Cardiac septum (tissue), 1 donor: ENCODE results near the gene PITPNC1. TPM values are rescaled to one million over a fixed set of nuclear protein-coding genes. Genes with fewer than 3 reads are reported as not detected.
"Not testable (repeated sequence)": the region's sequence is repeated elsewhere in the genome, so short reads cannot be mapped to it uniquely, and the experiment has no call there.

ENCODE experiments used
- DNase-seq: peaks from one replicate; pipeline ENCODE4 v3.0.0-alpha.2; 2020; ENCODE audit warnings: low spot score
- intact Hi-C: fragments of 100-400 bp; cut with DNase I; formaldehyde crosslinking; loops from one replicate; pipeline ENCODE4 v1.14.0; 2022
- total RNA-seq: library from RNA; stranded (reverse); fragmentation: NEBNext Ultra II Directional; extraction: Animal tissue kit (Norgen Biotek cat#: 25700); gene quantifications from one replicate; pipeline ENCODE4 v1.2.1, GENCODE V29; 2021
- donor health status: DM: no; HTN: no; CAD: no.

PITPNC1 gene
- total RNA-seq, 1 donor from 2014 or later: 12.5 TPM

DNA sequence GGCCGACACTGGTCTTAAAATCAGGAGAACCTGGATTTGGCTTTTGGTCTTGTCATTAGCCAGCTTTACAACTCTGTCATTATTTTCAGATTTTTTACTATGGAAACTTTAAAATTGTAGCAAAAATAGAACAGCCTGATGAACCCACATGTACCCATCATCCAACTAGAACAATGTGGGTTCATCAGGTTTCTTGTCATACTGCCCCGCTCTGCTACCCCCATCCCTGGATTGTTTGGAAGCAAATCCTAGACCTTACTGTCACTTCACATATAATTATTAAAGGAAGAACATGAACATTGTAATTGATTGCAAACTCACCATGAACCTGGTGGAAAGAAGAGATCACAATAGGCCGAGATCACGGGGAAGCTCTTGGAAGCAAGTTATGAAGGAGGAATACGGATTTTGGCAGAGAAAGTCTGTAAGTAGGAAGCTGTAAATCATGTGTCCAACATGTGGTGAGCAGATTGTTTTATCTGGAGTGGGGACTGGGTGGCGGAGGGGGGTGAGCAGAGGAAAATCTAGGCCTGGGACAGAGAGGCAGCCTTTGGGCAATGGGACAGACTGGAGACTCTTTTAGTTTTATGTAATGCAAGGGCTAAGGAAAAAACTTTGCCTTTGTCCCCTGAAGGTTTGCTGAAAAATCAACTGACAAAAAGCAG lies 67.0 kb downstream of the PITPNC1 start:
- DNase-seq: no peak
- intact Hi-C loops: loop anchor here (5.0 kb wide), 1 partner anchor 67 kb away; the partner anchor contains the start of gene PITPNC1

DNA sequence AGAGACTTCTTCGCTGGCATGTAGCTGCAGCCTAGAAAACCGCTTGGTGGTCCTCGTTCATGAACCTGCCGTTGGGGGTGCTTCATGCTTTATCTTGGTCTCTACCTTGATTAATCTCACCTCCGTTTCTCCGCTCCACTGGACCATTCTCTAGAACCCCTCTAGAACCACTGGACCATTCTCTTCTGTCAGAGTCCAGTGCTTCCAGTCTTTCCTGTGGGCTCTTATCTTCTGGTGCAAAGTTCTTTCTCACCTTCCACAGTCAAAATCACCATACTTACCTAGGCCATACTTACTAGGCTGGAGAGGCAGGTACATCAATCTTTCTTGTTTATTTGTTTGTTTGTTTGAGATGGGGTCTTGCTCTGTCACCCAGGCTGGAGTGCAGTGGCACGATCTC lies 71.4 kb downstream of the PITPNC1 start:
- no peak for DNase-seq
- intact Hi-C loops: no loop called here

DNA sequence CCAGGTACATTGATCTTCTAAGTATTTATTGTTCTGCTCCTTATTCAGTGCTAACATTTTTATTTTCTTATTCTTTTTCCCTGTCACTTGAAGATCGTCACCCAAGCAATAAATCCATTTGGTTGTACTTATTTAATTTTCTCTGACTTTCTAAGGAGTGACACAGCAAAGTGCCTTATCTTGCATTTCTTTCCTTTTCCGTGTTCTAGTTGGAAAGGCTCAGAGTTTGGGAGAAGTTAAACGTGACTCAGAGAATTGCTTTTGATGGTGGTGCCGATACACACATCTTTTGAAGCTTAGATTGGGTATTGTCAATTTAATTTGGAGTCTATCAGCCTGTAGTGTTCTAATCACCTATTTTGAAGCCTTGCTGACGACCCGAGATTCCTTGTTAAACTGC lies 72.0 kb downstream of the PITPNC1 start:
- no peak for DNase-seq
- intact Hi-C loops: no loop called here

DNA sequence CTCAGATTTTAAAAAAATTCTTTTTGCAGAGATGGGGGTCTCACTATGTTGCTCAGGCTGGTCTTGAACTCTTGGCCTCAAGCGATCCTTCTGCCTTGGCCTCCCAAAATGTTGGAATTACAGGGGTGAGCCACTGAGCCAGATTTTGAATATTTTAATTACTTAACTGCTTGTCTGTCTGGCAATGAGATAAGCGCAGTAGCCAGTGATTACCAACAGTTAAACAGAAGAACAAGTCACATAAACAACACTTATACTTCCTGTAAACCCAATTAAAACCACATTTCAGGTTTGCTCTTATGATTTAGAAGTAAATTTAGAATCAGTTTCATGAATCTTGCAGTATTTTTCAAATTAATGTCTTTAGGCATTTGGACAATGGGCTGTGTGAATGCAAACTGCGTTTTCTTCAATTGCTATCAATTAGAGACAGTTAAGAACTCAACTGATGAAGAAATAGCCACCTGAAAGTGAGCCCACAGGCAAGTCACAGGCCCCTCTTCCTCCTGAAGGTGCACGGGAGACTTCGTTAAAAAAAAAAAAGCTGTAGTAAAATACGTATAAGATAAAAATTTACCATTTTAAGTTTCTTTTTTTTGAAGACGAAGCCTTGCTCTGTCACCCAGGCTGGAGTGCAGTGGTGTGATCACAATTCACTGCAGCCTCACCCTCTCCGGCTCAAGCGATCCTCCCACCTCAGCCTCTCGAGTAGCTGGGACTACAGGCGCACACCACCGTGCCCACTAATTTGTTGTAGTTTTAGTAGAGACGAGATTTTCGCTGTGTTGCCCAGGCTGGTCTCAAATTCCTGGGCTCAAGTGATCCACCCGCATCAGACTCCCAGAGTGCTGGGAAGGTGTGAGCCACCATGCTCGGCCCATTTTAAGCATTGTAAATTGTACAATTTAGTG lies 73.0 kb downstream of the PITPNC1 start:
- DNase-seq: no peak
- intact Hi-C loops: no loop called here

DNA sequence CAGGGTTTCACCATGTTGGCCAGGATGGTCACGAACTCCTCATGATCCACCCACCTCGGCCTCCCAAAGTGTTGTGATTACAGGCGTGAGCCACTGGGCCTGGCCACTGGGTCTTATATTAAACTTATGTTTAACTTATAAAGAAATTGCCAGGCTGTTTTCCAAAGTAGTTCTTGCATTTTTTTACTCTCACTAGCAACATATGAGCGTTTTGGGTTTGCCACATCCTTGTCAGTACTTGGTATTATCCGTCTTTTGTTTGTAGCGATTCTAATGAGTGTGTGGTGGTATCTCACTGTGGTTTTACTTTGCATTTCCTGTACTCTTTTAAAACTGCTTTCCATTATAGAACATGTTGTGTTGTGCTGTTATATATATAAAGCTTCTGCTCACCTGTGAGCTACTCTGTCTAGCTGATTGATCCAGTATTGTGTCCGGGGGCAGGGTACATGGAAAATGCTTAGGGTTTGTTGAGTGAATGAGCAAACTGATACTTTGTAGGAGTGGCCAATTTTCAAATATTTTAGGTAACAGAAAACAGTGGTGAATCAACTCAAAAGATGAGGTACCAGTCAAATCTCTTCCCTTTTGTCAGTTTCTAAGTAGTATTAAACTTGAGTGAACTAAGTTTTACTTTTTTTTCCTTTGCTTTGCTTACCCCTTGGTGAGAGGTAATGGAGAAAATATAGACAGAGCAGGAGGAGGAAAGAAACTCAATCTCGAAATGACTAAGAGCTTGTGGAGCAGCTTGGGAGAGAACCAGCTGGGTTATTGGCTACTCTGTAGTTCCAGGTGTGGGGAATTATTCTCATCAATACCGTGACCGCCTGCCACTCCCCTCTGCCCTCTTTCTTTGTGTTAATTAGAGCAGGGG lies 75.8 kb downstream of the PITPNC1 start:
- intact Hi-C loops: no loop called here
- DNase-seq: no peak

DNA sequence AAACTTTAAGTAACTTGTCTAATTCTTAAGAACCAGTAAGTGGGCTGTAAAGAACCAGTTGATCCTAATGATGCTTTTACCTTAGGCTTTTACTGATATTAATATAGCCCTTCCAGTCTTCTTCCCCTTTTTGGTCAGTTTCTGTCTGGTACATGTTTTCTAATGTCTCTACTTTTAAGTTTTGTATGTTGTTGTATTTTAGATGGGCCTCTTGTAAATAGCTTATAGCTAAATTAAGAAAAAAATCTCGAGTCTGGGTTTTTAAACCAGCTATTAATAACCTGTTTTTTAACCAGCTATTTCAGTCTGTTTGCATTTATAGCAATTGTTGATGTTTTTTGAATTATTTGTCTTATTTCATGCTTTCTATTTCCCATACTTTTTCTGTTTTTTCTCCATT lies 79.0 kb downstream of the PITPNC1 start:
- intact Hi-C loops: no loop called here
- no peak for DNase-seq

DNA sequence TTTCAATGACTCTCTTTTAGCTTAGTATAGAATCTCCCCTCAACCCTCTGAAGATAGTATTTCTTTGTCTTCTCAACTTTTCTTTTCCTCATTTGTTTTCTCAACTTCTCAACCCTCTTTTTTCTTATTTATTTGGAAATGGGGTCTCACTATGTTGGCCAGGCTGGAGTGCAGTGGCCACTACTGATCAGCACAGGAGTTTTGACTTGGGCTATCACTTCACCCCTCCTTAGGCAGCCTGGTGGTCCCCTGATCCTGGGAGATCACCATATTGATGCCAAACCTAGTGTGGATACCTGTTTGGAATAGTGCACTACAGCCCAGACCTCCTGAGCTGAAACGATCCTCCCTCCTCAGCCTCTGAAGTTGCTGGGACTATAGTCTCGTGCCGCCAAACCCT lies 79.8 kb downstream of the PITPNC1 start:
- no peak for DNase-seq
- intact Hi-C loops: no loop called here

DNA sequence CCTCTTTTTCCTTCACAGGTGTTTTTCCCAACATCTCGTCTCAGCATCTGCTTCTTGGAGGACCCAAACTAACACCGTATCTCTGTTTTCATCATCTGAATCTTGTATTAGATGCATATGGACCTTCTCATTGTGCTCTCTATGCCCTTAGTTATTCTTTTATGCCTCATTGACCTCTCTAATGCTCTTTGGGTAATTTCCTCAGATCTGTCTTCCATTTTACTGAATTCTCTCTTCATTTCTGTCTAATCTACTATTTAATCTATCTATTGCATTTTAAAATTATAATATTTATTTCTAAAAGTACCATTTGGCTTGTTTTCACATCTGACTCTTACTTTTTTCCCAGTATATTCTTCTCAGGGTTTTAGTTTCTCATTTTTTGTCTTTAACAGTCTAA lies 81.1 kb downstream of the PITPNC1 start:
- intact Hi-C loops: no loop called here
- DNase-seq: no peak

DNA sequence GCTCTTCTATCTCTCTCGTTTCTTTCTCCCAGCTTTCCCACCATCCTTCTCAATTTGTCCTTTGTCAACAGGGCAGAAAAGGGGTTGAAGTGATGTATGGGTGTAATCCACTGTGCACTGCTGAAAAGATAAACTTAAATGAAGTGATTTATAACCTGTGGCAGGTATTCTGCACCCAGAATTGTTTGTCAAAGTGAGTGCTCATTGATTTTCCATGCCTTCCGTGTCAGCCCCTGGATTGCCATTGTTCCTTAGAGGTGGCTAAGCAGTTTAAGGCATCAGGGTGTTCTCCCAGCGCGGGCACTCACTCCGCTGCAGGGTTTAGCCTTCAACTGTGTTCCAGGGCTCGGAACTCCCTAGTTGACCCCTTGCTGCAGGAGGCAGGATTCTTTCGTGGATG lies 82.9 kb downstream of the PITPNC1 start:
- no peak for DNase-seq
- intact Hi-C loops: no loop called here

DNA sequence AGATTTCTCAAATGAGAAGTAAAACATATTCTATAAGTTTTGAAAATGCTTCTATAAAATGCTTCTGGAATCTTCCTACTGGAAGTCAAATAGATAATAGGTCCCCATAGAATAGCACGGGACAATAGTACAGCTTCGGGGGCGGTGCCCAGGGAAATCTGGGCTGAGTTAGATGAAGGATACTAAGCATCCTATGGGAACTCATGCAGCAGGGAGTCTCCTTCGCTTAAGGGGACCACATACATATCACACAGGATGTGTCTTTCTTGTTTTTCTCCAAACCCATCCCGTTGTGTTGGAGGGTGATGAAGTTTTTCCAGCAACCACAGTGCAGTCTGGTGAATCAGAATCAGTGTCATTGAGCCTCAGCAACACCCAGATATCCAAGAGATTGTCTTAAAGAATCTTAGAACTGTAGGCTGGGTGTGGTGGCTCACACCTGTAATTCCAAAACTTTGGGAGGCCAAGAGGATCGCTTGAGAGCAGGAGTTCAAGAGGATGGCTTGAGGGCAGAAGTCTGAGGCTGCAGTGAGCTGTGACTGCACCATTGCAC lies 84.2 kb downstream of the PITPNC1 start:
- intact Hi-C loops: no loop called here

DNA sequence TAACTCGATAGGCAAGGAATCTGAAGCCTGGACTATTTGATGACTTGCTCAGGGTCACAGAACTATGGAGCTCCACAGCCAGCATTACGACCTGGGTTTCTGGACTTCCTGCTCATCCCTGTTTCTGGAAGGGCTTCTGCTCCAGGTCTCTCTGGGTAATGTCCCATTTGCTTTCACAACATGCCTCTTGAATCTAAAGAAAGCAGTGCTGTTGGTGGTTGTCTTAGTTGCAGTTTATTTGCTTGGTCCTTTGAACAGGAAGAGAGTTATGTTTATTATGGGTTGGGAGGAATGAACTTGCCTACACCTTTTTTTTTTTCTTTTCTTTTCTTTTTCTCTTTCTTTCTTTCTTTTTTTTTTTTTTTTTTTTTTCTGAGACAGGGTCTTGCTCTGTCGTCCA lies 84.8 kb downstream of the PITPNC1 start:
- DNase-seq: no peak
- intact Hi-C loops: no loop called here

More for the DNA sequence above, 84.2 kb downstream of the PITPNC1 start:
- DNase-seq: no peak

DNA sequence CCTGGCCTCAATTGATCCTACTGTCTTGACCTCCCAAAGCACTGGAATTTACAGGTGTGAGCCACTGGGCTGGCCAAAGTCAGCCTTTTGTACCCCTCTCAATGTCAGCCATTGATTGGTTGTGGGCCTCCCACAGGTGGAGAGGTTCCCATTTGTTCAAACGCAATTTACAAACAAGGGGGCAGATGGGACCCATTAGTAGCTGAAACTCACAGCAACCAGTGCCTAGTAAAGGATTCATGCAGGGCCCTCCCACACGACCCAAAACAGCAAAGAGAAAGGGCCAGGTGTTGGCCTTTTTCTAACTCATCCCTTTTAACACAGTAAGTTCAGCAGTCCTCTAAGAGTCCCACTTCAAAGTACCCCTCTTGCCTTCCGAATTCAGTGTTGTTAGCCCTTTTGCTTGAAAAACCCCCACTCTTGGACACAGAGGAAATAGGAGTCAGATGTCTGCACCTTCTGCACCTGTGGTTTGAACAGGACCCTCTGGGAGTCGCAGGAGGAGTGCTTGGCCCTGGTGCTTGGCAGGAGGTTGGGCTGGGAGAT lies 89.2 kb downstream of the PITPNC1 start:
- intact Hi-C loops: no loop called here
- no peak for DNase-seq

DNA sequence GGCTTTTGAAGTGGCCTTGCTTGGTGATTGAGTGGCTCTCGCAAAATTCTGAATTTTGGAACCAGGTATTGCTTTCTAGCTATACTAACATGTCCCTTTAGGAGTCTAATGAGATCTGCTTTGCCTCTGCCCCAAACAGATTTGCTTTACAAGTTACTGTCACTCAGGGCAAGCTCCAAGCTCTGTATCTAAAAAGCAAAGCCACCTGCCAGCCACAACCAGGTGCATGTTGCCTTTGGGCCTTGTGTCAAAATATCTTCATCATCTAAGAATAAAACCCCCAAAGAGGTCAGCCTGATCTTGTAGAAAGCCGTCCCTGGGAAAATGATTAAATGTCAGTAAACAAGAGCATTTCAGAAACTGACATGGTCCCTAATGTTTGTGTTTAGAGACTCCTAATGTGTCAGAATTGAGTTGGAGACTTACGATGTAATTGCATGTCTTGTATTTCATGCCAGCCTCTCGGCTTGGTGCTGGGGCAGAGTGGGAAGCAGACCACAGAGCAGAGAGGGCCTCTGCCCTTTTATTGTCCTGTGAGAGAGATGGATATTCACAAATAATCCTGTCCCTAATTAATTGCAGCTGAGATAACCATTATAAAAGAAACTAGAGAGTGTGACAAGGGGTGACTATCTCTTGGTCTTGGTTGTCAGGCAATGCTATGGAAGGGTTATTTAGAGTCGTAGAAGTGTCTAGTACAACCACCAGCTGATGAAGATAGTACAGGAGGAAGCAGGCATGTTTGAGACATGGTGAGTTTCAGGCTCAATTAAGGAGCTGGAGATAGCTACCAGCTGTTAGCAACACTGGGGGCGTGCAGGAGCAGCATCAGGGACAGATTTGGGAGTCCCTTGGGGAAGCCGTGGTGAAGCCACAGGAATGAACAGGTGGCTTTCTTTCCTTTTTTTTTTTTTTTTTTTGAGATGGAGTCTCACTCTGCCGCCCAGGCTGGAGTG lies 90.7 kb downstream of the PITPNC1 start:
- intact Hi-C loops: no loop called here
- DNase-seq: no peak

DNA sequence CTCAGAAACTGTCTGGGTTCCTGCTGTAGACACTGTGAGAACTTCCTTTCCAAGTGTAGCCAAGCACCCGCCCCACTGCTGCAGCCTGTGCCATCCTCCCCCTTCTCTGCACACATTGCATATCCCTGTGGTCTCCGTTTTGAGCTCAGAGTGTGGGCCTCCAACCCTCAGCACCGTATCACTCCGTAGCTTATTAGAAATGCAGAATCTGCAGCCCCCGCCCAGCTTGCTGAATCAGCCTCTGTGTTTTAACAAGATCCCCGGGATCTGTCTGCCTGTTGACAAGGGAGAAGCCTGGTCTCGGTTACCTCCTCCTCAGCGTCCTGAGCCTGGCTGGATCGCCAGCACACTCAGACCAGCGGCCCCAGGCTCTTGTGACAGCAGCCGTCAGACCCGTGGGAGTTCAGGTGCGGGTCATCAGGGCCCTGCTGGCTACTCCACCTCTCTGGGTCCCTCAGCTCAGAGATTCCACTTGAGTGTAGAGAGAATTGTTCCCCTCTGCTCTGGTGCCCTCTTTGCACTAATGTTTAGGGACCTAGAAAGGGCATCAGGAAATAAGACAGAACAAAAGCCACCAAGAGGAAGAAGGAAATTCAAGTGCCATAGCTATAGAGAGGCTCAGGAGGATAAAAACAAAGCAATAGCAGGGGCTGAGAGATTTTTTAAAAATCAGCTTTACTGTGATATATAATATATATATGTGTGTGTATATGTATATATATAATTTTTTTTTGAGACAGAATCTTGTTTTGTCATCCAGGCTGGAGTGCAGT lies 92.3 kb downstream of the PITPNC1 start:
- no peak for DNase-seq
- intact Hi-C loops: no loop called here

DNA sequence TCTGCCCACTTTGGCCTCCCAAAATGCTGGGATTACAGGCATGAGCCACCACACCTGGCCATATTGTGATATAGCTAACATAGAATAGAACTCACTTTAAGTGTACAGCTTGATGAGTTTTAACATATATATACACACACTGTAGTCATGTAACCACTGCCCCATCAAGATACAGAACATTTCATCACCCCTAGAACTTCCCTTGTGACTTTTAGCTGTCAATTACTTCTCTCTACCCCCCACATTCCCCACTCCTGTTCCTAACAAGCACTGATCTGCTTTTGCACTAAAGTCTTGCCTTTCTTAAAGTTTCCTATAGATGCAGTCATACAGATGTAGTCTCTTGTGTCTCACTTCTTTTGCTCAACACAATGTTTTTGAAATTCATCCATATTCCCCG lies 93.1 kb downstream of the PITPNC1 start:
- no peak for DNase-seq
- intact Hi-C loops: loop anchor here (5.0 to 10.0 kb wide), 2 partner anchors 38 to 215 kb away; no protein-coding TSS in a partner anchor

DNA sequence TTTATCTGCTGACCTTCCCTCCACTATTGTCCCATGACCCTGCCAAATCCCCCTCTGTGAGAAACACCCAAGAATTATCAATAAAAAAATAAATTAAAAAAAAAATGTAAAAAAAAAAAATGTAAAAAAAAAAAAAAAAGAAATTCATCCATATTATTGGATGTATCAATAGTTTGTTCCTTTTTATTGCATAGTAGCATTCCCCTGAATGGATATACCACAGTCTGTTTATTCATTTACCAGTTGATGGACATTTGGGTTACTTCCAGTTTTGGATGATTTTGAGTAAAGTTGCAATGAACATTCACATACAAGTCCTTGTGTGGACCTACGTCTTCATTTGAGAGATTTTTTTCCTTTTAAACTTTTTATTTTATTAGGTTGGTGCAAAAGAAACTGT lies 94.0 kb downstream of the PITPNC1 start:
- intact Hi-C loops: loop anchor here (5.0 to 10.0 kb wide), 2 partner anchors 39 to 214 kb away; no protein-coding TSS in a partner anchor

DNA sequence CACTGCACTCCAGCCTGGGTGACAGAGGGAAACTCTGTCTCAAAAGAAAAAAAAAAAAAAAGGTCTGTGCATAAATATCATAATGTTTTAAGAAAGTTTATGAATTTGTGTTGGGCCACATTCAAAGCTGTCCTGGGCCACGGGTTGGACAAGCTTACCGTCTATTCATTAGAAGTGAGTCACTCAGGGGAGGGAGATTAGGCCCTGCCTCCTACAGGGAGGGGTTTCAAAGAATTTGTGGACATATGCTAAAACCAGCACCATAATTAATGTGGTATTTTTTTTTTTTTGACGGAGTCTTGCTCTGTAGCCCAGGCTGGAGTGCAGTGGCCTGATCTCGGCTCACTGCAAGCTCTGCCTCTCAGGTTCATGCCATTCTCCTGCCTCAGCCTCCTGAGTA lies 95.5 kb downstream of the PITPNC1 start:
- intact Hi-C loops: loop anchor here (5.0 to 10.0 kb wide), 2 partner anchors 40 to 212 kb away; no protein-coding TSS in a partner anchor

More for the DNA sequence above, 94.0 kb downstream of the PITPNC1 start:
- no peak for DNase-seq

More for the DNA sequence above, 95.5 kb downstream of the PITPNC1 start:
- not testable (repeated sequence) for DNase-seq
